ENCODE data around the gene TRAPPC5.

The TRAPPC5 gene

DNA sequence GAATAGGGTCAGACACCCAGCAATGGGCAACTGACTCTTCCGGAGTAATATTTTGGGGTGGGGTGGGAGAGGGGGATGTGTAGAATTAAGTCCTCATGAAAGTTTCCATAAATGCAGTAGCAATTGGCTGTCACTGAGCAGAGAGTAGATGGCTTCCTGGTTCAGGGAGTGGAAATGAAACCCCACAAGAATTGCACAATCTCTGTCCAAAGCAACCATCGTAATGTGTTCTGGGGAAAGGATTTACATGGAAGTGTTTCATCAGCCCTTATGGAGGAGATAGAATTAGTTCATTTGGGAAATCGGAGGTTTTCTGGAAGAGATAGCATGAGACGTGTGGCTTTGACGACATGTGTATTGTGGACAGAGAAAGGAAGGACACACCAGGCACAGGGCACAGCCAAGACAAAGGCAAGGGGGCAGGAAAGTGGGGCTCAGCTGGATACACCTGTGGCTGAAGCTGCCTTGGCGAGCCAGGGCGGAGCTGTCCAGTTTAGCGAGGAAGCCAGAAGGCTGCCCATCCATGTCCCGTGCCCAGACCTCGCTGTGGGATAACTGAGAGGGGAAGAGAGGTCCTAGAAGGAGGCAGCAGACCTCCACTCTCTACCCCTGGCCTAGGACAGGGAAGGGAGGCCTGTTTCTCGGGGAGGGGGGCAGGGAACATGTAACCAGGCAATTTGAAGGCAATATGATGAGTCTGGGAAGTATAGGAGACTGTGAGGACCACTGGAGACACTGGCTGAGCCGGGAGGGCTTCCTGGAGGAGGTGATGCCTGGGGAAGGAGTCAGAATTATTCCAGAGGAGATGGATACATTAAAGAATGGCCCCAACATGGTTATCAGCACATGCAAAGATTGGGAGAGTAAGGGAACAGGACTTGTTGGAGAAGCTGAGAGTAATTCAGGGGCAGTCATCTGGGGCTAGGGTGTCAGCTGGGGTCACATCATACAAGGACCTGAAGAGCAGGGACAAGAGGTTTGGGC lies 53.9 kb downstream of the TRAPPC5 start:
- no peak for DNase-seq

DNA sequence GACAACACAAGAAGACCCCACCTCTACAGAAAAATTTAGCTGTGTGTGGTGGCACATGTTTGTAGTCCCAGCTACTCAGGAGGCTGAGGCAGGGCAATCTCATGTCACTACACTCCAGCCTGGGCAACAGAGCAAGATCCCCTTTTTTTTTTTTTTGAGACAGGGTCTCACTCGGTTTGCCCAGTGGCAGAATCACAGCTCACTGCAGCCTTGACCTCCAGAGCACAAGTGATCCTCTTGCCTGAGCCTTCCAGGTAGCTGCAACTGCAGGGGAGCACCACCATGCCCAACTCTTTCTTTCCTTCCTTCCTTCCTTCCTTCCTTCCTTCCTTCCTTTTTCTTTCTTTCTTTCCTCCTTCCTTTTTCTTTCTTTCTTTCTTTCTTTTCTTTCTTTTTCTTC lies 55.5 kb downstream of the TRAPPC5 start:
- DNase-seq: no peak

DNA sequence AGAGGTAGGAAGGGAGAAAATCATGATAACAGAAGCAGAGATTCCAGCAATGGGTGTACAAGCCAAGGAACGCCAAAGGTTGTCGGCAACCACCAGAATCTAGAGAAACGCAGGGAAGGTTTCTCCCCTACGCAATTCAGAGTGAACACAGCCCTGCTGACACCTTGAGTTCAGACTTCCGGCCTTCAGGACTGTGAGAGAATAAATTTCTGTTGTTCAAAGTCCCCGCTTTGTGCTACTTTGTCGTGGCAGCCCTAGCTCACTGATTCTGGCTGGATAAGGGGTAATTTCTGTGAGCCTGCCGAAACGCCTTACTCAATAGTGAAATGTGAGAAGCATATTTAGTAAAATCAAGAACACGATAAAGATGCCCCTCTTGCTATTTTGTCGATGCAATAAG lies 56.6 kb downstream of the TRAPPC5 start:
- no peak for DNase-seq

Measured in NCI-H187 treated with DMSO at 0.1 percent for 48 hours (cell line).